D721Med (cell line): ENCODE results near the gene RPS2.
A peak's percentile ranks its signal among the peaks of the same experiment; 100 is the strongest.
"Not testable (repeated sequence)": the region's sequence is repeated elsewhere in the genome, so short reads cannot be mapped to it uniquely, and the experiment has no call there.

ENCODE experiments used
- DNase-seq: peaks from one replicate; pipeline ENCODE4 v3.0.0; 2011; ENCODE audit warnings: low spot score; ENCODE audit not compliant: insufficient read length
- FAIRE-seq: peaks from 2 replicates; lab custom pipeline; 2011; peaks lifted over from hg19 to GRCh38; lab: Jason Lieb, UNC
- CTCF ChIP-seq: IDR thresholded peaks from 2 replicates; pipeline ENCODE4 v1.5.1; 2012; ENCODE audit warnings: mild to moderate bottlenecking, control low read depth; ENCODE audit not compliant: insufficient read depth; ENCODE audit errors: missing control alignments

The RPS2 gene

GRCh38 chr16:1923299-1924034, 41.2 kb downstream of the RPS2 start:
- DNase-seq: no peak
- TF ChIP-seq CTCF: peak; percentile 30
- no peak for FAIRE-seq

GRCh38 chr16:1922357-1922756, 42.3 kb downstream of the RPS2 start:
- FAIRE-seq: no peak
- no peak for DNase-seq
- no peak for TF ChIP-seq CTCF

GRCh38 chr16:1920727-1921171, 43.9 kb downstream of the RPS2 start:
- DNase-seq: no peak
- no peak for FAIRE-seq

GRCh38 chr16:1920122-1920521, 44.5 kb downstream of the RPS2 start:
- FAIRE-seq, DNase-seq: not testable (repeated sequence)

More at GRCh38 chr16:1920727-1921171, 43.9 kb downstream of the RPS2 start:
- no peak for TF ChIP-seq CTCF

GRCh38 chr16:1919327-1919998, 45.2 kb downstream of the RPS2 start:
- DNase-seq (no peak), FAIRE-seq (no peak)
- TF ChIP-seq CTCF: no peak

- no peak for TF ChIP-seq CTCF
- DNase-seq (no peak), FAIRE-seq (no peak)
Measured at GRCh38 chr16:1918351-1919326, 46.0 kb downstream of the RPS2 start, which contains the start of gene HS3ST6. Gene HS3ST6 (minus strand): TSS chr16:1918415. CDS start chr16:1918323, 92 bp downstream.
